Measurements from ENCODE around the gene BLCAP.

DNA sequence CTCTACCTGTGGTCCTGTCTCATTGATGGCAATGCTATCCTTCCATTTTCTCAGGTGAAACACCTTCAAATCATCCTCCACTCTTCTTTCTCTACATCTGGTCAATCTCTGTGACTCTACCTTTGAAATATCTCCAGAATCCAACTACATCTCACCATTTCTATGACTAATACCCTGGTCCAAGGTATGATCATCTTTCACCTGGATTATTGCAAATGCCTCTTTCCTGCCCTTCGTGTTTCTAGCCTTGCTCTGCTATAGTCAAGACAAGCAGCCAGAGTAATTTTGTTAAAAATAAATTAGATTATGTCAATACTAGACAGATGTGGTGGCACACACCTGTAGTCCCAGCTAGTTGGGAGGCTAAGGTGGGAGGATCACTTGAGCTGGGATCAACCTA is 17.8 kb upstream of the BLCAP start:
- TF ChIP-seq, protein P1, sequence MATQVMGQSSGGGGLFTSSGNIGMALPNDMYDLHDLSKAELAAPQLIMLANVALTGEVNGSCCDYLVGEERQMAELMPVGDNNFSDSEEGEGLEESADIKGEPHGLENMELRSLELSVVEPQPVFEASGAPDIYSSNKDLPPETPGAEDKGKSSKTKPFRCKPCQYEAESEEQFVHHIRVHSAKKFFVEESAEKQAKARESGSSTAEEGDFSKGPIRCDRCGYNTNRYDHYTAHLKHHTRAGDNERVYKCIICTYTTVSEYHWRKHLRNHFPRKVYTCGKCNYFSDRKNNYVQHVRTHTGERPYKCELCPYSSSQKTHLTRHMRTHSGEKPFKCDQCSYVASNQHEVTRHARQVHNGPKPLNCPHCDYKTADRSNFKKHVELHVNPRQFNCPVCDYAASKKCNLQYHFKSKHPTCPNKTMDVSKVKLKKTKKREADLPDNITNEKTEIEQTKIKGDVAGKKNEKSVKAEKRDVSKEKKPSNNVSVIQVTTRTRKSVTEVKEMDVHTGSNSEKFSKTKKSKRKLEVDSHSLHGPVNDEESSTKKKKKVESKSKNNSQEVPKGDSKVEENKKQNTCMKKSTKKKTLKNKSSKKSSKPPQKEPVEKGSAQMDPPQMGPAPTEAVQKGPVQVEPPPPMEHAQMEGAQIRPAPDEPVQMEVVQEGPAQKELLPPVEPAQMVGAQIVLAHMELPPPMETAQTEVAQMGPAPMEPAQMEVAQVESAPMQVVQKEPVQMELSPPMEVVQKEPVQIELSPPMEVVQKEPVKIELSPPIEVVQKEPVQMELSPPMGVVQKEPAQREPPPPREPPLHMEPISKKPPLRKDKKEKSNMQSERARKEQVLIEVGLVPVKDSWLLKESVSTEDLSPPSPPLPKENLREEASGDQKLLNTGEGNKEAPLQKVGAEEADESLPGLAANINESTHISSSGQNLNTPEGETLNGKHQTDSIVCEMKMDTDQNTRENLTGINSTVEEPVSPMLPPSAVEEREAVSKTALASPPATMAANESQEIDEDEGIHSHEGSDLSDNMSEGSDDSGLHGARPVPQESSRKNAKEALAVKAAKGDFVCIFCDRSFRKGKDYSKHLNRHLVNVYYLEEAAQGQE (IDR thresholded peaks at IDR 0.05; ENCODE audit: insufficient replicate concordance, low read depth): no peak
- TF ChIP-seq, protein P2, sequence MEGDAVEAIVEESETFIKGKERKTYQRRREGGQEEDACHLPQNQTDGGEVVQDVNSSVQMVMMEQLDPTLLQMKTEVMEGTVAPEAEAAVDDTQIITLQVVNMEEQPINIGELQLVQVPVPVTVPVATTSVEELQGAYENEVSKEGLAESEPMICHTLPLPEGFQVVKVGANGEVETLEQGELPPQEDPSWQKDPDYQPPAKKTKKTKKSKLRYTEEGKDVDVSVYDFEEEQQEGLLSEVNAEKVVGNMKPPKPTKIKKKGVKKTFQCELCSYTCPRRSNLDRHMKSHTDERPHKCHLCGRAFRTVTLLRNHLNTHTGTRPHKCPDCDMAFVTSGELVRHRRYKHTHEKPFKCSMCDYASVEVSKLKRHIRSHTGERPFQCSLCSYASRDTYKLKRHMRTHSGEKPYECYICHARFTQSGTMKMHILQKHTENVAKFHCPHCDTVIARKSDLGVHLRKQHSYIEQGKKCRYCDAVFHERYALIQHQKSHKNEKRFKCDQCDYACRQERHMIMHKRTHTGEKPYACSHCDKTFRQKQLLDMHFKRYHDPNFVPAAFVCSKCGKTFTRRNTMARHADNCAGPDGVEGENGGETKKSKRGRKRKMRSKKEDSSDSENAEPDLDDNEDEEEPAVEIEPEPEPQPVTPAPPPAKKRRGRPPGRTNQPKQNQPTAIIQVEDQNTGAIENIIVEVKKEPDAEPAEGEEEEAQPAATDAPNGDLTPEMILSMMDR (IDR thresholded peaks at IDR 0.05; ENCODE audit: insufficient read depth, low read length): no peak
- TF ChIP-seq POLR2AphosphoS5 (IDR thresholded peaks at IDR 0.05; ENCODE audit: low read depth): no peak

All from HL-60 (cell line).